ENCODE results near the gene RALB. TPM values are rescaled to one million over a fixed set of nuclear protein-coding genes. Genes with fewer than 3 reads are reported as not detected.

Gene RALB
- polyA plus RNA-seq, 1 donor (not counting 4 experiments of a cell fraction or from before 2014, with no cell fraction given), result 80.8 TPM

GRCh38 chr2:120287183-120288015 lies 34.7 kb downstream of the RALB start:
- H3K4me3 ChIP-seq (ENCODE audit: control insufficient read depth in 2 of 3, extremely low read depth in 1 of 3, insufficient read depth in 2 of 3, low read depth in 1 of 3, low read length in 3 of 3), result no peak overlapping the region
- no peaks in the 10 kb centered on the region for H3K79me2 ChIP-seq (ENCODE audit: control insufficient read depth, insufficient read depth, low read length)
- peaks cover 35% of the 10 kb centered on the region for H3K4me1 ChIP-seq (ENCODE audit: control insufficient read depth, extremely low read depth, insufficient read depth, low read length)
- H2AFZ ChIP-seq (ENCODE audit: control insufficient read depth, low read length), result no peak overlapping the region
- H3K36me3 ChIP-seq (ENCODE audit: control insufficient read depth in 2 of 2, extremely low read depth in 1 of 2, insufficient read depth in 2 of 2, low read length in 2 of 2), result peaks cover 4 to 6% of the 10 kb centered on the region in 2 experiments
- dilution Hi-C loops (cut with MboI; ENCODE audit: extremely low pct_ligation_motif_present, low sequenced_read_pairs), result no loop called here
- H3K9me3 ChIP-seq (ENCODE audit: control insufficient read depth, low read depth, low read length), result no peaks in the 10 kb centered on the region
- DNase-seq (ENCODE audit: low read depth, low spot score) (peak; percentile 48), FAIRE-seq (peak; percentile 41)
- no peaks in the 10 kb centered on the region for H3K27me3 ChIP-seq (ENCODE audit: control insufficient read depth, extremely low read depth, insufficient read depth, low read length)
- no peaks in the 10 kb centered on the region for H3K9me1 ChIP-seq (ENCODE audit: control insufficient read depth, extremely low read depth, insufficient read depth, low read length)
- H4K20me1 ChIP-seq (ENCODE audit: control insufficient read depth, extremely low read depth, insufficient read depth, low read length), result no peaks in the 10 kb centered on the region
- H3K9ac ChIP-seq (ENCODE audit: control insufficient read depth, extremely low read depth, insufficient read depth, low read length), result no peak overlapping the region
- TF ChIP-seq CTCF (optimal IDR thresholded peaks at IDR 0.05 in 1 of 3, IDR thresholded peaks at IDR 0.05 in 1 of 3, conservative IDR thresholded peaks at IDR 0.05 in 1 of 3; ENCODE audit: extremely low read depth in 1 of 3, insufficient read depth in 2 of 3, low read length in 3 of 3) (no peak), EZH2 (IDR thresholded peaks at IDR 0.05; ENCODE audit: low read length) (no peak)
- peak overlapping the region; percentile 43 for H3K4me2 ChIP-seq (ENCODE audit: control insufficient read depth, extremely low read depth, insufficient read depth, low read depth, low read length)
- H3K27ac ChIP-seq (ENCODE audit: control insufficient read depth, insufficient read depth, low read length), result peak overlapping the region; percentile 59

- Histone ChIP-seq H3K4me1 (ENCODE audit: control insufficient read depth, extremely low read depth, insufficient read depth, low read length) (peaks cover 37% of the 10 kb centered on the region), H3K9me3 (ENCODE audit: control insufficient read depth, low read depth, low read length) (no peaks in the 10 kb centered on the region), H3K4me2 (ENCODE audit: control insufficient read depth, extremely low read depth, insufficient read depth, low read depth, low read length) (no peak overlapping the region), H4K20me1 (ENCODE audit: control insufficient read depth, extremely low read depth, insufficient read depth, low read length) (no peaks in the 10 kb centered on the region), H3K4me3 (ENCODE audit: control insufficient read depth in 2 of 3, extremely low read depth in 1 of 3, insufficient read depth in 2 of 3, low read depth in 1 of 3, low read length in 3 of 3) (no peak overlapping the region), H3K79me2 (ENCODE audit: control insufficient read depth, insufficient read depth, low read length) (no peaks in the 10 kb centered on the region), H3K36me3 (ENCODE audit: control insufficient read depth in 2 of 2, extremely low read depth in 1 of 2, insufficient read depth in 2 of 2, low read length in 2 of 2) (peaks cover 4 to 6% of the 10 kb centered on the region in 2 experiments), H3K27me3 (ENCODE audit: control insufficient read depth, extremely low read depth, insufficient read depth, low read length) (no peaks in the 10 kb centered on the region), H3K9me1 (ENCODE audit: control insufficient read depth, extremely low read depth, insufficient read depth, low read length) (no peaks in the 10 kb centered on the region), H3K27ac (ENCODE audit: control insufficient read depth, insufficient read depth, low read length) (peak overlapping the region; percentile 59), H3K9ac (ENCODE audit: control insufficient read depth, extremely low read depth, insufficient read depth, low read length) (no peak overlapping the region), H2AFZ (ENCODE audit: control insufficient read depth, low read length) (no peak overlapping the region)
- no peak for TF ChIP-seq CTCF (optimal IDR thresholded peaks at IDR 0.05 in 1 of 3, IDR thresholded peaks at IDR 0.05 in 1 of 3, conservative IDR thresholded peaks at IDR 0.05 in 1 of 3; ENCODE audit: extremely low read depth in 1 of 3, insufficient read depth in 2 of 3, low read length in 3 of 3)
- TF ChIP-seq EZH2 (IDR thresholded peaks at IDR 0.05; ENCODE audit: low read length), result no peak
- dilution Hi-C loops (cut with MboI; ENCODE audit: extremely low pct_ligation_motif_present, low sequenced_read_pairs), result no loop called here
- FAIRE-seq, result no peak
- no peak for DNase-seq (ENCODE audit: low read depth, low spot score)
These were observed 35.3 kb downstream of the RALB start for GRCh38 chr2:120288016-120288373.
